Lower leg skin (tissue), 3 donors: ENCODE results near the gene LRRC3B.

Source experiments
- POLR2A ChIP-seq, 2 donors: fragments of 450-650 bp; IDR thresholded peaks; one replicate each; pipeline ENCODE4 v1.6.1; 2016 to 2017; ENCODE audit warnings: antibody characterized with exemption in 2 of 2, mild to moderate bottlenecking in 1 of 2, moderate library complexity in 1 of 2
- TF ChIP-seq, protein P1 (sequence below), 3 donors: fragments of 450-650 bp; IDR thresholded peaks; one replicate each; pipeline ENCODE4 v1.5.1; 2016; ENCODE audit warnings: antibody characterized with exemption in 3 of 3, mild to moderate bottlenecking in 3 of 3, moderate library complexity in 2 of 3

- TF ChIP-seq, protein P1, sequence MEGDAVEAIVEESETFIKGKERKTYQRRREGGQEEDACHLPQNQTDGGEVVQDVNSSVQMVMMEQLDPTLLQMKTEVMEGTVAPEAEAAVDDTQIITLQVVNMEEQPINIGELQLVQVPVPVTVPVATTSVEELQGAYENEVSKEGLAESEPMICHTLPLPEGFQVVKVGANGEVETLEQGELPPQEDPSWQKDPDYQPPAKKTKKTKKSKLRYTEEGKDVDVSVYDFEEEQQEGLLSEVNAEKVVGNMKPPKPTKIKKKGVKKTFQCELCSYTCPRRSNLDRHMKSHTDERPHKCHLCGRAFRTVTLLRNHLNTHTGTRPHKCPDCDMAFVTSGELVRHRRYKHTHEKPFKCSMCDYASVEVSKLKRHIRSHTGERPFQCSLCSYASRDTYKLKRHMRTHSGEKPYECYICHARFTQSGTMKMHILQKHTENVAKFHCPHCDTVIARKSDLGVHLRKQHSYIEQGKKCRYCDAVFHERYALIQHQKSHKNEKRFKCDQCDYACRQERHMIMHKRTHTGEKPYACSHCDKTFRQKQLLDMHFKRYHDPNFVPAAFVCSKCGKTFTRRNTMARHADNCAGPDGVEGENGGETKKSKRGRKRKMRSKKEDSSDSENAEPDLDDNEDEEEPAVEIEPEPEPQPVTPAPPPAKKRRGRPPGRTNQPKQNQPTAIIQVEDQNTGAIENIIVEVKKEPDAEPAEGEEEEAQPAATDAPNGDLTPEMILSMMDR (IDR thresholded peaks at IDR 0.05): no peak
- TF ChIP-seq POLR2A (IDR thresholded peaks at IDR 0.05): no peak
Measured at GRCh38 chr3:26731843-26732242, 109.3 kb downstream of the LRRC3B start.
